GM23338 (cell line): ENCODE results near the gene BCAS1. TPM values are rescaled to one million over a fixed set of nuclear protein-coding genes. Genes with fewer than 3 reads are reported as not detected.

Source experiments
- ATAC-seq: fragments of 200-7000 bp; cut with Tn5 transposase; 3 replicates; pipeline ENCODE4 v1.9.1; 2020
- DNase-seq: peaks from one replicate; pipeline ENCODE4 v3.0.0-alpha.2; 2015; ENCODE audit warnings: low spot score
- H2AFZ ChIP-seq: fragments of 200-600 bp; sonication (generic); 2 replicates; pipeline ENCODE4 v1.8.0; 2016; ENCODE audit warnings: antibody characterized with exemption, mild to moderate bottlenecking, moderate library complexity
- H3F3A ChIP-seq: fragments of 200-600 bp; sonication (generic); replicated peaks from 2 replicates; pipeline ENCODE4 v1.8.0; 2017; ENCODE audit warnings: antibody characterized with exemption, mixed run types, low read depth
- H3K27ac ChIP-seq: fragments of 200-600 bp; sonication (generic); 2 replicates; pipeline ENCODE4 v1.6.1; 2016; ENCODE audit warnings: low read depth
- H3K27me3 ChIP-seq: fragments of 200-600 bp; sonication (generic); 2 replicates; pipeline ENCODE4 v1.8.0; 2016; ENCODE audit warnings: mild to moderate bottlenecking, mixed run types, moderate library complexity; ENCODE audit not compliant: insufficient read depth
- H3K36me3 ChIP-seq: fragments of 200-600 bp; sonication (generic); 2 replicates; pipeline ENCODE4 v1.8.0; 2016; ENCODE audit warnings: mild to moderate bottlenecking; ENCODE audit not compliant: insufficient read depth
- H3K4me1 ChIP-seq: fragments of 200-600 bp; sonication (generic); 2 replicates; pipeline ENCODE4 v1.8.0; 2016; ENCODE audit warnings: mild to moderate bottlenecking, moderate library complexity; ENCODE audit not compliant: insufficient read depth
- H3K4me2 ChIP-seq: fragments of 200-600 bp; sonication (generic); 2 replicates; pipeline ENCODE4 v1.7.1; 2017; ENCODE audit warnings: mixed run types
- H3K4me3 ChIP-seq: fragments of 200-600 bp; sonication (generic); 2 replicates; pipeline ENCODE4 v1.6.1; 2016; ENCODE audit warnings: mixed run types
- H3K79me2 ChIP-seq: fragments of 200-600 bp; sonication (generic); replicated peaks from 2 replicates; pipeline ENCODE4 v1.8.0; 2017; ENCODE audit warnings: mild to moderate bottlenecking; ENCODE audit not compliant: insufficient read depth
- H3K9me2 ChIP-seq: fragments of 200-600 bp; sonication (generic); 2 replicates; pipeline ENCODE4 v1.8.0; 2017; ENCODE audit not compliant: insufficient read depth
- H4K20me1 ChIP-seq: fragments of 200-600 bp; sonication (generic); replicated peaks from 2 replicates; pipeline ENCODE4 v1.8.0; 2017; ENCODE audit warnings: mild to moderate bottlenecking; ENCODE audit not compliant: insufficient read depth
- H3K27ac Mint-ChIP-seq: 2 replicates; pipeline ENCODE4 v1.8.0; 2020; ENCODE audit warnings: inconsistent platforms, mild to moderate bottlenecking, moderate library complexity, mixed read lengths
- H3K27me3 Mint-ChIP-seq: 3 replicates; pipeline ENCODE4 v1.8.0; 2022; ENCODE audit warnings: low read depth, mild to moderate bottlenecking, moderate library complexity, mixed read lengths, inconsistent platforms; ENCODE audit not compliant: insufficient read depth, poor library complexity
- H3K36me3 Mint-ChIP-seq: 3 replicates; pipeline ENCODE4 v1.8.0; 2021; ENCODE audit warnings: low read depth, mild to moderate bottlenecking, inconsistent platforms, moderate library complexity, mixed read lengths
- H3K4me1 Mint-ChIP-seq: 3 replicates; pipeline ENCODE4 v1.8.0; 2020; ENCODE audit warnings: mild to moderate bottlenecking, inconsistent platforms, mixed read lengths
- H3K4me3 Mint-ChIP-seq: 3 replicates; pipeline ENCODE4 v1.8.0; 2021; ENCODE audit warnings: moderate library complexity, mild to moderate bottlenecking, inconsistent platforms, mixed read lengths
- H3K9me3 Mint-ChIP-seq: 3 replicates; pipeline ENCODE4 v1.8.0; 2020; ENCODE audit warnings: moderate library complexity, mild to moderate bottlenecking, inconsistent platforms, mixed read lengths
- CREB1 ChIP-seq: fragments of 250-450 bp; sonication (Bioruptor Pico); IDR thresholded peaks from 2 replicates; pipeline ENCODE4 v1.5.0; 2020; ENCODE audit warnings: low read depth, mild to moderate bottlenecking, moderate library complexity
- EZH2phosphoT487 ChIP-seq: fragments of 200-600 bp; sonication (generic); IDR thresholded peaks from one replicate; pipeline ENCODE4 v1.8.1; 2018; ENCODE audit warnings: antibody characterized with exemption; ENCODE audit not compliant: unreplicated experiment
- JUNB ChIP-seq: IDR thresholded peaks from one replicate; pipeline ENCODE4 v1.6.1; 2016; ENCODE audit warnings: antibody characterized with exemption; ENCODE audit not compliant: unreplicated experiment
- NANOG ChIP-seq: IDR thresholded peaks from 2 replicates; pipeline ENCODE4 v1.6.1; 2016; ENCODE audit warnings: antibody characterized with exemption, borderline replicate concordance
- POLR2AphosphoS5 ChIP-seq: IDR thresholded peaks from 2 replicates; pipeline ENCODE4 v1.6.1; 2016; ENCODE audit warnings: antibody characterized with exemption, low read depth
- STAT1 ChIP-seq: IDR thresholded peaks from one replicate; pipeline ENCODE4 v1.6.1; 2016; ENCODE audit warnings: antibody characterized with exemption; ENCODE audit not compliant: unreplicated experiment
- ZNF114 ChIP-seq: fragments of 250-450 bp; sonication (Bioruptor Pico); IDR thresholded peaks from 2 replicates; pipeline ENCODE4 v1.5.0; 2020; ENCODE audit warnings: mild to moderate bottlenecking, moderate library complexity
- polyA plus RNA-seq: library from polyadenylated mRNA; unstranded; fragments of >200 nt; fragmentation: Nextera tagmentation; extraction: Ambion mirVana; gene quantifications from 2 replicates; pipeline ENCODE4 v1.2.1, GENCODE V29; 2016
- total RNA-seq: library from RNA; depleted of rRNA; stranded (reverse); fragments of >200 nt; shearing (Covaris generic); gene quantifications from 2 replicates; pipeline ENCODE4 v1.2.3, GENCODE V29; 2014
- TF ChIP-seq, protein P1 (sequence below): fragments of 250-450 bp; sonication (Bioruptor Pico); IDR thresholded peaks from 2 replicates; pipeline ENCODE4 v1.5.0; 2020; ENCODE audit warnings: mild to moderate bottlenecking, moderate library complexity
- TF ChIP-seq, protein P2 (sequence below): IDR thresholded peaks from one replicate; pipeline ENCODE4 v1.6.1; 2018; ENCODE audit warnings: antibody characterized with exemption; ENCODE audit not compliant: unreplicated experiment

The BCAS1 gene
- total and polyA plus RNA-seq, 2 experiments from 2014 or later = 0.17 to 0.19 TPM

DNA sequence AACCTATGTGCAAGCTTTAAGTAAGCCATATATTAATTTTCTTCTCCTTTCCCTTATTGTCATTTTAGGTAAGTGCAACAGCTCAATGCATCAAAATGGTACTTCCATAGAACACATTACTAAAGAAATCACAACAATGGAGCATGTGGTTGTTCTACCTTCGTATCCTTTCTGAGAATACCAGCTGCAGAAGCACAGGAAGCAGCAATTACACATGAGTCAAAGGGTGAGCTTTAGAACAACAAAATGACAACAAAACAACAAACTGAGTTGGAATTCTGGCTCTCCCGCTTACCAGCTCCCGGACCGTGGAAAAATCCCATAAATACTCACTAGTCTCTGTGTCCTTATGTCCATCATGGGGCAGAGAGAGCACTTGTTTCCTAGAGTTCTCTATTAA, 108.9 kb downstream of the BCAS1 start (continued):
- TF ChIP-seq, protein P1, sequence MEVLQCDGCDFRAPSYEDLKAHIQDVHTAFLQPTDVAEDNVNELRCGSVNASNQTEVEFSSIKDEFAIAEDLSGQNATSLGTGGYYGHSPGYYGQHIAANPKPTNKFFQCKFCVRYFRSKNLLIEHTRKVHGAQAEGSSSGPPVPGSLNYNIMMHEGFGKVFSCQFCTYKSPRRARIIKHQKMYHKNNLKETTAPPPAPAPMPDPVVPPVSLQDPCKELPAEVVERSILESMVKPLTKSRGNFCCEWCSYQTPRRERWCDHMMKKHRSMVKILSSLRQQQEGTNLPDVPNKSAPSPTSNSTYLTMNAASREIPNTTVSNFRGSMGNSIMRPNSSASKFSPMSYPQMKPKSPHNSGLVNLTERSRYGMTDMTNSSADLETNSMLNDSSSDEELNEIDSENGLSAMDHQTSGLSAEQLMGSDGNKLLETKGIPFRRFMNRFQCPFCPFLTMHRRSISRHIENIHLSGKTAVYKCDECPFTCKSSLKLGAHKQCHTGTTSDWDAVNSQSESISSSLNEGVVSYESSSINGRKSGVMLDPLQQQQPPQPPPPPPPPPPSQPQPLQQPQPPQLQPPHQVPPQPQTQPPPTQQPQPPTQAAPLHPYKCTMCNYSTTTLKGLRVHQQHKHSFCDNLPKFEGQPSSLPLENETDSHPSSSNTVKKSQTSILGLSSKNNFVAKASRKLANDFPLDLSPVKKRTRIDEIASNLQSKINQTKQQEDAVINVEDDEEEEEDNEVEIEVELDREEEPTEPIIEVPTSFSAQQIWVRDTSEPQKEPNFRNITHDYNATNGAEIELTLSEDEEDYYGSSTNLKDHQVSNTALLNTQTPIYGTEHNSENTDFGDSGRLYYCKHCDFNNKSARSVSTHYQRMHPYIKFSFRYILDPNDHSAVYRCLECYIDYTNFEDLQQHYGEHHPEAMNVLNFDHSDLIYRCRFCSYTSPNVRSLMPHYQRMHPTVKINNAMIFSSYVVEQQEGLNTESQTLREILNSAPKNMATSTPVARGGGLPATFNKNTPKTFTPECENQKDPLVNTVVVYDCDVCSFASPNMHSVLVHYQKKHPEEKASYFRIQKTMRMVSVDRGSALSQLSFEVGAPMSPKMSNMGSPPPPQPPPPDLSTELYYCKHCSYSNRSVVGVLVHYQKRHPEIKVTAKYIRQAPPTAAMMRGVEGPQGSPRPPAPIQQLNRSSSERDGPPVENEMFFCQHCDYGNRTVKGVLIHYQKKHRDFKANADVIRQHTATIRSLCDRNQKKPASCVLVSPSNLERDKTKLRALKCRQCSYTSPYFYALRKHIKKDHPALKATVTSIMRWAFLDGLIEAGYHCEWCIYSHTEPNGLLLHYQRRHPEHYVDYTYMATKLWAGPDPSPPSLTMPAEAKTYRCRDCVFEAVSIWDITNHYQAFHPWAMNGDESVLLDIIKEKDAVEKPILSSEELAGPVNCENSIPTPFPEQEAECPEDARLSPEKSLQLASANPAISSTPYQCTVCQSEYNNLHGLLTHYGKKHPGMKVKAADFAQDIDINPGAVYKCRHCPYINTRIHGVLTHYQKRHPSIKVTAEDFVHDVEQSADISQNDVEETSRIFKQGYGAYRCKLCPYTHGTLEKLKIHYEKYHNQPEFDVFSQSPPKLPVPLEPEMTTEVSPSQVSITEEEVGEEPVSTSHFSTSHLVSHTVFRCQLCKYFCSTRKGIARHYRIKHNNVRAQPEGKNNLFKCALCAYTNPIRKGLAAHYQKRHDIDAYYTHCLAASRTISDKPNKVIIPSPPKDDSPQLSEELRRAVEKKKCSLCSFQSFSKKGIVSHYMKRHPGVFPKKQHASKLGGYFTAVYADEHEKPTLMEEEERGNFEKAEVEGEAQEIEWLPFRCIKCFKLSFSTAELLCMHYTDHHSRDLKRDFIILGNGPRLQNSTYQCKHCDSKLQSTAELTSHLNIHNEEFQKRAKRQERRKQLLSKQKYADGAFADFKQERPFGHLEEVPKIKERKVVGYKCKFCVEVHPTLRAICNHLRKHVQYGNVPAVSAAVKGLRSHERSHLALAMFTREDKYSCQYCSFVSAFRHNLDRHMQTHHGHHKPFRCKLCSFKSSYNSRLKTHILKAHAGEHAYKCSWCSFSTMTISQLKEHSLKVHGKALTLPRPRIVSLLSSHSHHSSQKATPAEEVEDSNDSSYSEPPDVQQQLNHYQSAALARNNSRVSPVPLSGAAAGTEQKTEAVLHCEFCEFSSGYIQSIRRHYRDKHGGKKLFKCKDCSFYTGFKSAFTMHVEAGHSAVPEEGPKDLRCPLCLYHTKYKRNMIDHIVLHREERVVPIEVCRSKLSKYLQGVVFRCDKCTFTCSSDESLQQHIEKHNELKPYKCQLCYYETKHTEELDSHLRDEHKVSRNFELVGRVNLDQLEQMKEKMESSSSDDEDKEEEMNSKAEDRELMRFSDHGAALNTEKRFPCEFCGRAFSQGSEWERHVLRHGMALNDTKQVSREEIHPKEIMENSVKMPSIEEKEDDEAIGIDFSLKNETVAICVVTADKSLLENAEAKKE = no peak
- TF ChIP-seq JUNB (no peak), EZH2phosphoT487 (no peak), ZNF114 (CRISPR knock-in tag) (no peak), CREB1 (CRISPR knock-in tag) (no peak), POLR2AphosphoS5 (no peak), NANOG (no peak)

- H3K4me1 Mint-ChIP-seq = peaks cover 18% of the 10 kb centered on the region
- H3K4me3 Mint-ChIP-seq = no peak overlapping the region
- H3K27ac Mint-ChIP-seq = no peak overlapping the region
- H3K27ac ChIP-seq = no peak overlapping the region
- no peaks in the 10 kb centered on the region for H3K4me1 ChIP-seq
- no peaks in the 10 kb centered on the region for H3F3A ChIP-seq
- H4K20me1 ChIP-seq = no peaks in the 10 kb centered on the region
- H3K9me3 Mint-ChIP-seq = no peaks in the 10 kb centered on the region
- DNase-seq (no peak), ATAC-seq (no peak)
- H3K79me2 ChIP-seq = no peaks in the 10 kb centered on the region
- H3K4me3 ChIP-seq = no peak overlapping the region
- H3K36me3 ChIP-seq = no peaks in the 10 kb centered on the region
- no peak overlapping the region for H3K4me2 ChIP-seq
- no peak overlapping the region for H2AFZ ChIP-seq
- H3K27me3 Mint-ChIP-seq = no peaks in the 10 kb centered on the region
- H3K9me2 ChIP-seq = peaks cover 2% of the 10 kb centered on the region; the same call in 1 of the 2 replicates
- no peaks in the 10 kb centered on the region for H3K36me3 Mint-ChIP-seq
- H3K27me3 ChIP-seq = no peaks in the 10 kb centered on the region
- TF ChIP-seq, protein P2, sequence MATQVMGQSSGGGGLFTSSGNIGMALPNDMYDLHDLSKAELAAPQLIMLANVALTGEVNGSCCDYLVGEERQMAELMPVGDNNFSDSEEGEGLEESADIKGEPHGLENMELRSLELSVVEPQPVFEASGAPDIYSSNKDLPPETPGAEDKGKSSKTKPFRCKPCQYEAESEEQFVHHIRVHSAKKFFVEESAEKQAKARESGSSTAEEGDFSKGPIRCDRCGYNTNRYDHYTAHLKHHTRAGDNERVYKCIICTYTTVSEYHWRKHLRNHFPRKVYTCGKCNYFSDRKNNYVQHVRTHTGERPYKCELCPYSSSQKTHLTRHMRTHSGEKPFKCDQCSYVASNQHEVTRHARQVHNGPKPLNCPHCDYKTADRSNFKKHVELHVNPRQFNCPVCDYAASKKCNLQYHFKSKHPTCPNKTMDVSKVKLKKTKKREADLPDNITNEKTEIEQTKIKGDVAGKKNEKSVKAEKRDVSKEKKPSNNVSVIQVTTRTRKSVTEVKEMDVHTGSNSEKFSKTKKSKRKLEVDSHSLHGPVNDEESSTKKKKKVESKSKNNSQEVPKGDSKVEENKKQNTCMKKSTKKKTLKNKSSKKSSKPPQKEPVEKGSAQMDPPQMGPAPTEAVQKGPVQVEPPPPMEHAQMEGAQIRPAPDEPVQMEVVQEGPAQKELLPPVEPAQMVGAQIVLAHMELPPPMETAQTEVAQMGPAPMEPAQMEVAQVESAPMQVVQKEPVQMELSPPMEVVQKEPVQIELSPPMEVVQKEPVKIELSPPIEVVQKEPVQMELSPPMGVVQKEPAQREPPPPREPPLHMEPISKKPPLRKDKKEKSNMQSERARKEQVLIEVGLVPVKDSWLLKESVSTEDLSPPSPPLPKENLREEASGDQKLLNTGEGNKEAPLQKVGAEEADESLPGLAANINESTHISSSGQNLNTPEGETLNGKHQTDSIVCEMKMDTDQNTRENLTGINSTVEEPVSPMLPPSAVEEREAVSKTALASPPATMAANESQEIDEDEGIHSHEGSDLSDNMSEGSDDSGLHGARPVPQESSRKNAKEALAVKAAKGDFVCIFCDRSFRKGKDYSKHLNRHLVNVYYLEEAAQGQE = no peak
- no peak for TF ChIP-seq ZNF114 (CRISPR knock-in tag)
- TF ChIP-seq STAT1 = no peak
Observed at GRCh38 chr20:53960579-53961272, 109.7 kb downstream of the BCAS1 start.
